SKM-1 treated with dmso at 0.1 percent for 144 hours (cell line): ENCODE results near the gene MRPL21.

Experiments
- DNase-seq: peaks from one replicate; lab custom pipeline; 2025; ENCODE audit not compliant: unreplicated experiment; lab: John Stamatoyannopoulos, UW

Gene MRPL21

DNA sequence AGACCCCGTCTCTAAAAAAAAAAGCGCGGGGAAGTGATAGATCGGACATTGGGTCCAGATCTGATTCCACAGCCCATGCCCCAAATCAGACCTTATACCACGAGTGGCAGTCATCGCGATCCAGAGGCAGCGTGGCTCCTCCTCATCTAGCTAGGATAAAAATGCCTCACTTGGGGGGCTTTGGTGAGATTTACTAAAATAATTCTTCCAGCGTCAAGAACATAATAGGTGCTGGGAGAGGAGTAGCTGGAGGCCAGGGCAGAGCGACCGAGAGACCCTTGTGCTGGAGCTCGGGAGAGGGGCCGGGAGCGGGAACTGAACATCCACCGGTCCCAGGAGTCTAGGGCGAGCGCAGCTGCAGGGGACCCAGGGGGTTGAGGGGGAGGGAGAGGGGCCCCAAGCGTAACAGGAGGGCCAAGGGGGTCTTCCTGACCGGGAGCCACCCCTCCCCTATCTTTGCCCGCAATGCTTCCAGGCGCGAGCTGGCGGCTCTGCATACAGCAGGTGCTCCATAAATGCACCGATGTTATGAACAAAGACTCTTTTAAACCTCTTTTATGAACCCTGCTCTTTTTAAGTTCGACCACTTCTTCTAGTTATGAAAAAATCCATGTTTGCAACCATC, 61.1 kb downstream of the MRPL21 start:
- DNase-seq: no peak

DNA sequence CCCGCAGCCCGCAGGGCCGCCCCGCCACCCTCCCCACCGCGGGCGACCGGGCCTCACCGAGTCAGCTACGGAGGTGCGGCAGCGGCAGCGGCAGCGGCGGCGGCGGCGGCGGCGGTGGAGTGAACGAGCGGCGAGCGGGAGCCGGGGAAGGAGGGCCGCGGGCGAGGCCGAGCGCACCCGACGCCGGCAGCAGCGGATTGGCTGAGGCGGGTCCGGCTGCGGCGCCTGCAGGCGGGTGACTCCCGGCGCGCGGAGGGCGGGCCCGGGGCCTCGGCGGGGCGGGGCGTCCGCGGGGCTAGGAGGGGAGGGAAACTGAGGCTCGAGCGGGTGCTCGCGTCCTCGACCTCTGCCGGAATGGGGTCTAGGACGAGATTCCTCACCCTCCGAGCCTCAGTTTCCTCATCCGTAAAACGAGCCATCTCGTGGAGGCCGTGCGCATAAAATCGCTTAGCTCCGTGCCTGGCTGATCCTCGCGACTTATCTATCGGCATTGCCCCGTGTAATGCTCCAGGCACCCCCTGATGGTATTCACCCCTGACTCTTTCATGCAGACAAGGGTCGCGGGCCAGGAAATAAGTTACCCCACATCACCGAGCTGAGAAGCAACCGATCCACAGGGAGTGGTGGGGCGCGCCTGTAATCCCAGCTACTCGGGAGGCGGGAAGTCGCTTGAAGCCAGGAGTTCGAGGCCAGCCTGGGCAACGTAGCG, 61.8 kb downstream of the MRPL21 start, which contains the start of gene CPT1A:
Gene CPT1A (minus strand): TSS at position 199 of the 709 bp plus-strand sequence. CDS start 26,442 bp downstream, outside the sequence.
- peak; percentile 62 for DNase-seq
